GM23338 (cell line): Measurements from ENCODE around the gene PRTN3. TPM values are rescaled to one million over a fixed set of nuclear protein-coding genes. Genes with fewer than 3 reads are reported as not detected.

ENCODE experiments used
- CREB1 ChIP-seq: fragments of 250-450 bp; sonication (Bioruptor Pico); IDR thresholded peaks from 2 replicates; pipeline ENCODE4 v1.5.0; 2020; ENCODE audit warnings: low read depth, mild to moderate bottlenecking, moderate library complexity
- EZH2 ChIP-seq: fragments of 200-600 bp; sonication (generic); IDR thresholded peaks from one replicate; pipeline ENCODE4 v1.8.0; 2017; ENCODE audit warnings: antibody characterized with exemption, mild to moderate bottlenecking, low read depth; ENCODE audit not compliant: unreplicated experiment
- POLR2AphosphoS5 ChIP-seq: IDR thresholded peaks from 2 replicates; pipeline ENCODE4 v1.6.1; 2016; ENCODE audit warnings: antibody characterized with exemption, low read depth
- STAT1 ChIP-seq: IDR thresholded peaks from one replicate; pipeline ENCODE4 v1.6.1; 2016; ENCODE audit warnings: antibody characterized with exemption; ENCODE audit not compliant: unreplicated experiment
- ZNF462 ChIP-seq: fragments of 250-450 bp; sonication (Bioruptor Pico); IDR thresholded peaks from 2 replicates; pipeline ENCODE4 v1.5.0; 2020; ENCODE audit warnings: mild to moderate bottlenecking, moderate library complexity
- polyA plus RNA-seq: library from polyadenylated mRNA; unstranded; fragments of >200 nt; fragmentation: Nextera tagmentation; extraction: Ambion mirVana; gene quantifications from 2 replicates; pipeline ENCODE4 v1.2.1, GENCODE V29; 2016
- total RNA-seq: library from RNA; depleted of rRNA; stranded (reverse); fragments of >200 nt; shearing (Covaris generic); gene quantifications from 2 replicates; pipeline ENCODE4 v1.2.3, GENCODE V29; 2014
- TF ChIP-seq, protein P1 (sequence below), 2 experiments: fragments of 200-600 bp in 1 of 2; sonication (generic) in 1 of 2; conservative IDR thresholded peaks; 2 replicates each; pipeline versions ENCODE4 v1.5.1 to v1.6.1; 2016 to 2017; ENCODE audit warnings: antibody characterized with exemption in 2 of 2, low read depth in 2 of 2, mild to moderate bottlenecking in 2 of 2, moderate library complexity in 1 of 2

The PRTN3 gene
- total and polyA plus RNA-seq, 2 experiments from 2014 or later: 0.21 to 0.68 TPM

DNA sequence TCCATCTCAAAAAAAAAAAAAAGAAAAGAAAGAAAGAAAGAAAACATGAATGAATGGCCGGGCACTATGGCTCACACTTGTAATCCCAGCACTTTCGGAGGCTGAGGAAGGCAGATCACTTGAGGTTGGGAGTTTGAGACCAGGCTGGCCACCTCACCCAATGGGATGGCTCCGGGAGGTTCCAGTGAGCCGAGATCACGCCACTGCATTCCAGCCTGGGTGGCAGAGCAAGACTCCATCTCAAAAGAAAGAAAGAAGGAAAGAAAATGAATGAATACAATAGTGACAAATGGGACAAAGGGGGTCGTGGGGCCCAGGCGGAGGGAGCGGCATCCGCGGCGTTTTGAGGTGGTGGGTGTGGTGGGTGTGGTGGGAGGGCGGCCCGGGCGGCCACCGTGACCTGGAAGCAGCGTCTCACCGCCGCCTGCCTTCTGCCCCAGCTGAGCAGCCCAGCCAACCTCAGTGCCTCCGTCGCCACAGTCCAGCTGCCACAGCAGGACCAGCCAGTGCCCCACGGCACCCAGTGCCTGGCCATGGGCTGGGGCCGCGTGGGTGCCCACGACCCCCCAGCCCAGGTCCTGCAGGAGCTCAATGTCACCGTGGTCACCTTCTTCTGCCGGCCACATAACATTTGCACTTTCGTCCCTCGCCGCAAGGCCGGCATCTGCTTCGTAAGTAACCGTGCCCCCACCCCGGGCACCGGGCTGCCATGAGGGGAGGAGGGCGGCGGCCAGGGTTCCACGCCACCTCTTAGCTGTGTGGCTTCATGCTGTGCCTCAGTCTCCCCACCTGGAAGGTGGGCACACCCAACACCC is 5.1 kb downstream of the PRTN3 start (continued):
- TF ChIP-seq, protein P1, sequence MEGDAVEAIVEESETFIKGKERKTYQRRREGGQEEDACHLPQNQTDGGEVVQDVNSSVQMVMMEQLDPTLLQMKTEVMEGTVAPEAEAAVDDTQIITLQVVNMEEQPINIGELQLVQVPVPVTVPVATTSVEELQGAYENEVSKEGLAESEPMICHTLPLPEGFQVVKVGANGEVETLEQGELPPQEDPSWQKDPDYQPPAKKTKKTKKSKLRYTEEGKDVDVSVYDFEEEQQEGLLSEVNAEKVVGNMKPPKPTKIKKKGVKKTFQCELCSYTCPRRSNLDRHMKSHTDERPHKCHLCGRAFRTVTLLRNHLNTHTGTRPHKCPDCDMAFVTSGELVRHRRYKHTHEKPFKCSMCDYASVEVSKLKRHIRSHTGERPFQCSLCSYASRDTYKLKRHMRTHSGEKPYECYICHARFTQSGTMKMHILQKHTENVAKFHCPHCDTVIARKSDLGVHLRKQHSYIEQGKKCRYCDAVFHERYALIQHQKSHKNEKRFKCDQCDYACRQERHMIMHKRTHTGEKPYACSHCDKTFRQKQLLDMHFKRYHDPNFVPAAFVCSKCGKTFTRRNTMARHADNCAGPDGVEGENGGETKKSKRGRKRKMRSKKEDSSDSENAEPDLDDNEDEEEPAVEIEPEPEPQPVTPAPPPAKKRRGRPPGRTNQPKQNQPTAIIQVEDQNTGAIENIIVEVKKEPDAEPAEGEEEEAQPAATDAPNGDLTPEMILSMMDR (conservative IDR thresholded peaks at IDR 0.05; ENCODE audit: low read depth in 2 of 2): no peak
- no peak for TF ChIP-seq POLR2AphosphoS5
- TF ChIP-seq STAT1: no peak
- no peak for TF ChIP-seq EZH2
- TF ChIP-seq ZNF462 (CRISPR knock-in tag): no peak
- no peak for TF ChIP-seq CREB1 (CRISPR knock-in tag)
